NCI-H1105 (cell line): ENCODE data around the gene C20orf202.

ENCODE experiments used
- DNase-seq: peaks from one replicate; lab custom pipeline; 2025; lab: John Stamatoyannopoulos, UW

The C20orf202 gene

DNA sequence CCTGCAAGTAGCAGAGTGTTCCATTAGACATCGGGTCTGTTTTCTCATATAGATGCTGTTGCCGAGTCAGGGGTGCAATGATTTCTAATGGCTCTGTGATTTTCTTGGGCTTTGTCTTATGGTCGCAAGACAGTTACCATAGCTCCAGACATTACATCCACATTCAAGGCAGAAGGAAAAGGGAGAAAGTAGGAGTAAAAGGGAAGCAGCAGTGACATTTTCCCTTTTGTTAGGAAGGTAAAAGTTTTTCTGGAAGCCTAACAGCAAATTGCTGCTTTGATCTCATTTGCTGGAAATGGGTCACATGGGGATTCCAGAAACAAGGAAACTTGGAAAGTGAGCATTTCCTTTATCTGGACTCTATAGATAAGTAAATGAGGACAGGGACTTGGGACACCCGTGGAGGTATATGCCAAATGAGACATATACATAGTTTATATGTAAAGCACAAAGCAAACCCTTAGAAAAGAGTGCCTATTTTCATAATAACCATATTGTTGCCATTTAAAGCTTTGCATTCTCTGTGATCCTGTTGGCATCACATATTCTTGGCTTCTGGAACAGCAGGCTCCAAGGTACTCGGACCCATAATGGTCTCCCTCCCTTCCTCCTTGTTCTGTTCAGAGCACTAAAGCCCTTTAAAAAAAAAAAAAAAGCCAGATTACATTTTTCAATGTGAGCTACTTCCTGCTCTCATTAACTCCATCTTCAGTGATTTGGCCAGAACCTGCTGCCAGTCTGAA is at the start of gene C20orf202:
Gene C20orf202, plus strand, starts transcription at position 693 of the 743 bp plus-strand sequence. CDS start 132 bp downstream, outside the sequence.
- DNase-seq: no peak

GRCh38 chr20:1154226-1154625 is 49.0 kb upstream of the C20orf202 start:
- DNase-seq: no peak

GRCh38 chr20:1154691-1155090 is 48.6 kb upstream of the C20orf202 start:
- no peak for DNase-seq

DNA sequence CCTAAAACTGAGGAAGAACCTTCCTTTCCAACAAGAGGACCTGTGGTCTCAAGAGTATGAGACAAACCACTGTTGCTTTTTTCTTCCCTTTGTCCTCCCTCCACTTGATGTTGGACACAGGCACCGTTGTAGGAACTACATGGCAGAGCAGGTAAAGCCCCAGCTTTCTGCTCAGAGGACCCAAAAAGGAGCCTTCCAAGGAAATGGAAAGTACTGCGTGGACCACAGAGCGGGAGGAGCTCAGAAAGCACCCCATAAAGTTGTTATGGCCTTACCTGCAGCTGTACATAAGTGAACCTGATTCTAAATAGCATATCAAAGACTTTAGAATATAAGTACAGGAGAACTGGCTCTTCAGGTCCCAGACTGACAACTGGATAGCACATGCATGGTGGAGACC is 47.9 kb upstream of the C20orf202 start:
- no peak for DNase-seq

DNA sequence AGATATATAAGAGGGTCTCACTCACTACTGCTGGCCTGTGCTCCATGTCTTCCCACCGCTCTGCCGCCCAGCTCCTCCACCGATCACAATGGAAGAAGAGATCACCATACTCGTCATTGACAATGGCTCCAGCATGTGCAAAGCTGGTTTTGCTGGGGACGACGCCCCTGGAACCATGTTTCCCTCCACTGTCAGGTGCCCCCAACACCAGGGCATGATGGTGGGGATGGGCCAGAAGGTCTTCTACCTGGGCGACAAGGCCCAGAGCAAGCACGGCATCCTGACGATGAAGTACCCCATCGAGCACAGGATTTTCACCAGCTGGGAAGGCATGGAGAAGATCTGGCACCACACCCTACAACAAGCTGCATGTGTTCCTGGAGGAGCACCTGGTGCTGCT is 42.8 kb upstream of the C20orf202 start:
- no peak for DNase-seq

DNA sequence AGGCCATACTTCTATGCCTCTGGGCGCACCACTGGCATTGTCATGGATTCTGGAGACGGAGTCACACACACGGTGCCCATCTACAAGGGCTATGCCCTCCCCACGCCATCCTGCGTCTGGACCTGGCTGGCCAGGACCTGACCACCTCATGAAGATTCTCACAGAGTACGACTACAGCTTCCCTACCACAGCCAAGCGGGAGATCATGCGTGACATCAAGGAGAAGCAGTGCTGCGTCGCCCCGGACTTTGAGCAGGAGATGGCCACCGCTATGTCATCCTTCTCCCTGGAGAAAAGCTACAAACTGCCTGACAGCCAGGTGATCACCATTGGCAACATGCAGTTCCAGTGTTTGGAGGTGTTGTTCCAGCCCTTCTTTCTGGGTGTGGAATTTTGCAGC is 42.3 kb upstream of the C20orf202 start:
- DNase-seq: no peak

- no peak for DNase-seq
These were observed 40.1 kb upstream of the C20orf202 start for GRCh38 chr20:1163105-1163504.

DNA sequence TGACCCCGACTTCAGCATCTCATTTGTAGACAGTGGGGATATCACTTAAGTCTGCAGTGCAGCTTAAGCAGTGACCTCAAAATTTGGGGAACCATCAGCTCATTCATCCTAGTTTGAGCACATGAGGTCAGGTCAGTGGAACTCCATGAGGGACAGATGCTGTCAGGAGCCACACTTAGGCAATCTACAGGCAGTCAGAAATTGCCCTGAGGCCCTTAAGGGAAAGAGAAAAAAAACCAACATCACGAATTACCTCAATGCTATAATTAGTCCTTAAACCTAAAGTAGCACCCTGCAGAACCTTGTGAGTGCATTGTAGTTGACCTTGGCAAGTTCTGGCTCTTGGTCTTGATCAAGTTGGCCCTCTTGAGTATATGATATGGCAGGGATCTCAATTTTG is 39.6 kb upstream of the C20orf202 start:
- no peak for DNase-seq

- no peak for DNase-seq
These were observed 38.4 kb upstream of the C20orf202 start for GRCh38 chr20:1164871-1165270.

DNA sequence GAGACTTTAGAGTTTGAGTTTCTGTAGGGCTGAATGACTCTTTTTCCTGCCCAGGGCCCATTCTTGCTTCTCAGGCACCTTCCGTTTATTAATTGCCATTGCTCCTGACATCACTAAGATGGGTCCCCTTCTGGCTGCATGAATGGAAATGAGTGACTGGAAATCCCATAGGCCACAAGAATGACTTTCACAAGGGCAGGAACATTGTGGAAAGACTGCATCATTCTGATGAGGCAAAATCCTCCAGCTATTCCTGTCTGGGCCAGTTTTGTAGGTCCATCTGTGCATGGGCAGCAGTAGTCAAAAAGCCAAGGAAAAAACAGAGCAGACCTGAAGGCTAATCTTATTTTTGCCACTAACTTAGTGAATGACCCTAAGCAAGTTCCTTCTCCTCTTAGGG is 37.7 kb upstream of the C20orf202 start:
- DNase-seq: no peak

DNA sequence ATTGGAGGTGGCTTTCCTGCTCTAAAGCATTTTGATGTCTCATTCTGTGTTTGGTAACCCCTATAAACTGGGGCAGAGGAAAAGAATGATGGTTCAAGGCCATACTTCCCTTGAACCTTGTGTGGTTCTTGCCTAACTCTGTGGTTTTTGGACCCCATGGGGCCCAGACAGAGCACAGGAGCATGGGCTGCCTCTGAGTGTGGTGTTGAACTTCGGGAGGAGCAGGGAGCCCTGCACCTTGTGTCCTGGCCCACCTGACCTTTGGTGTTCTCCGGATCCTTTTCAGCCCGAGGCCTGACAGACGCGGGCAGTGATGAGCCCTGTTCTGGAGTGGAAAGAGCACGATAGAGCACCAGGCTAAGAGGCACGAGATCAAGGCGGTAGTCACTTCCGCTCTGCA is 37.3 kb upstream of the C20orf202 start:
- no peak for DNase-seq

DNA sequence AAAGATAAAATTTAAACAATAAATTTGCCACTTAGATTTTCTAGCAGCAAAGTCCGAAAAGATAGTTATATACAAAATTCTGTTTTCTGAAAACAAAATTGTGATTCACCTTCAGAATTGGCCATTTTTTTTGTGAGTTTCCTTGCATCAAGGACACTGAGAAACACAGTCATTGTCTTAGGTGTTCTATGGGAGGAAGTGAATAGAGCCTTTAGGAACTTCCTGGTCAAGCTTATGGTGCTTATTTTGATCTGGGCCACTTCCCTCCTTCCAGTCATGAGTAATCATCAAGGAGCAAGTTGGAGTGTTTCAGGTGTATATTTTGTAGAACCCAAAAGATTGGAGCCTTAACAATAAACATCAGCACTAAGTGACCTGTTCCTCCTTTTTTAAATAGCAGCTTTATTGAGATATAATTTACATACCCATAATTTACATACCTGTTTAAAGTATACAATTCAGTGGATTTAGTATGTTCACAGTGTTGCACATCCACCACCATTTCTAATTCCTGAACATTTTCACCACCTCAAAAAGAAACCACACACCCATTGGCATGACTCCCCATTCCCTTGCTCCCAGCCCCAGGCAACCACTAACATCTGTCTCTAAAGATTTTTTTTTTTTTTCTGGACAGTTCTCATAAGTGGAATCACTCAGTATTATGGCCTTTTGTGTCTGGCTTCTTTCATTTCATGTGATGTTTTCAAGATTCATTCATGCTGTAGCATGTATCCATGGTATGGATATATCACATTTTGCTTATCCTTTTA is 36.1 kb upstream of the C20orf202 start:
- no peak for DNase-seq

DNA sequence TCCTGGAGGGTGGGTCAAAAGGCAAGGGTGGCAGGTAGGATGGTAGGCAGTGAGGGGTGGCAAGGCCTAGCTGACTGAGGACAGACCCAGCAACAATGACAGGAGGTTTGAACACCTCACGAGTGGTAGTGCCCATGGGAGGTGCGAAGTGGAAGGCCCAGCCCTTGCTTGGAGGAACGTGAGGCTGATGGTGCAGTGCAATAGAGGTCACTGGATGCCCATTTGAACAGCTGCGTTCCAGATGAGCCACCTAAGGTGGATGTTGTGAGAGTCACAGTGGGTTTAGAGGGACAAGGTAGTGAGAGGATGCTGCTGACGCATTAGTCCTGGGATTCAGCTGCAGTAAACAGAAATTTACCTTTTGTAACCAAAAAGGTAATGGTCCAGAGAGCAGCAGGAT is 34.0 kb upstream of the C20orf202 start:
- no peak for DNase-seq

DNA sequence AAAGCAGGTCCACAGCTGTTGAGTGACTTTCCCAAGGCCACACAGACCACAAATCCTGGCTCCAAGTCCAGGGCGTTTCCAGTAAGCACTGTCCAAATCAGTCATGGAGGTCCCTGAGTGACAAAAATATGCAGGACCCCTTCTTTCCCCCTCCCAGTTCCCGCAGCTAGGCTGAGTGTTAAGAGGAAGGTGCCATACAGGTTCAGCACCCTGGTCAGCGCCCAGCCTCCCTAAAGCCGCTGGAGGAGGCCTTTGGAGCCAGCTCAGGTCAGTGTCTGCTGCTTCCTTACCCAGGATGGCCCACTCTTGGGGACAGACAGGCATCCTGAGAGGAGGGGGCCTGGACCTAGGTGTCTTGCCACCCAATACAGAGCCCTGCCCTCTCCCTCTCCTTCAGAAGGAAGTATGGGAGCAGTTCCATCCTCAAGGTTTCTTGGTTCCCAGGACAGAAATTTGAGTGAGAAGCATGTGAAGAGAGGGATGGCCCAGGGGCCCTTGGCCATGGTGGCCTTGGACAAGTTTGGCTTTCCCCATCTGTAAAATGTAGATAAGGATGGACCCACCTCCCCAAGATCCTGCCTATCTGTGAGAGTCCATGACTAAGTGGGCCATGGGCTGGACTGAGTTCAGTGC is 31.7 kb upstream of the C20orf202 start:
- no peak for DNase-seq

DNA sequence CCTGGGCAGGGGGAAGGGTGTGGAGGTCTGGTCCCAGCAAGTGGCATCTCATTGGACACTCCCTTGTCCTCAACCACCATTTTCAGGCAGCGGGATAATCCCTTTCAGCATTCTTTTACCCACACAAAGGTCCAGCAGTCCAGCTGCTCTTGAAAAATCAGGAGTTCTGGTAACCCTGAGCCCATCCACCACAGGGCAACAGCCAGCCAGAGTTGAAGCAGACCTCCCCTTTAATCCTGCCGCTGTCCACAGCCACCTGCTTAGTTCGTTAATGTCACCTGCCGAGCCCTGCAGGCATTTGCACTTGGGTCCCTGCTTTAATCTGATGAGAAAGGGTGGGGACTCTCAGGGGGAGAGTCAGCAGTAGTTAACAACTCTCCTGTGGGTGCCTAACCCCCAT is 29.6 kb upstream of the C20orf202 start:
- no peak for DNase-seq

DNA sequence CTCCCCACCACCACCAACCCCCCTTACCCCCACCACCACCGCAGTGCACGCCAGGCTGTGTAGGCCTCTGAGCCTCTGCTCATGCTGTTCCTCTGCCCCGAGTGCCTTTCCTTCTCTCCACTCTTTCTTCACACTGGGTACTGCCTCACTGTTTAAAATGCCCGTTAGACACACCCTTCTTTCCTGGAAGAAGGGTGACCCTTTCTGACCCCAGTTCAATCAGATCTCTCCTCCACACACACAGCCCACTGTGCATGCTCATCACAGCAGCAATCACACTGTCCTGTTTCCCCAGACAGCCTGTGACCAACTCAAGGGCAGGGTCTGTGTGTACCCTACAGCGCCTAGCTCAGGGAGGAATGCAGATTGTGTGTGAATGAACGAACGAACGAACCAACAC is 28.5 kb upstream of the C20orf202 start:
- DNase-seq: no peak

- no peak for DNase-seq
These were observed 25.6 kb upstream of the C20orf202 start for GRCh38 chr20:1177680-1178079.

GRCh38 chr20:1178103-1178502 is 25.2 kb upstream of the C20orf202 start:
- no peak for DNase-seq

GRCh38 chr20:1178623-1179022 is 24.6 kb upstream of the C20orf202 start:
- no peak for DNase-seq

GRCh38 chr20:1180949-1181348 is 22.3 kb upstream of the C20orf202 start:
- no peak for DNase-seq

DNA sequence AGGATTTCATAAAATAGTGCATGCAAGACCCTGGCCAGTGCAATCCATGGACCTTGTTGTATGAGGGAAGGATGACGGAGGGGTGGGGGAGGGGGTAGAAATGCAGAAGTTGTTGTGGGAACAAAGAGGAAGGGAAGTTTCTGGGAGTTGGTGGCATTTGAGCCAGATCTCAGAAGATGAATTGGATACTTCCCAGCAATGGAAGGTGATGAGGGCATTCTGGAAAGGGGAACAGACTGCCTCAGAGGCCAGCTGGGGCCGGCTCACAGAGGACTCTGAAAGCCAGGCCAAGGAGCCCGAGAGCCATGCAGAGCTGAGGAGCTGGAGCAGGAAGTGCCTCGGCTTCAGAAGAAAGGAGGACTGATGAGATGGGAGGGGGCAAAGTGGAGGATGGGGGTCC is 21.1 kb upstream of the C20orf202 start:
- no peak for DNase-seq

DNA sequence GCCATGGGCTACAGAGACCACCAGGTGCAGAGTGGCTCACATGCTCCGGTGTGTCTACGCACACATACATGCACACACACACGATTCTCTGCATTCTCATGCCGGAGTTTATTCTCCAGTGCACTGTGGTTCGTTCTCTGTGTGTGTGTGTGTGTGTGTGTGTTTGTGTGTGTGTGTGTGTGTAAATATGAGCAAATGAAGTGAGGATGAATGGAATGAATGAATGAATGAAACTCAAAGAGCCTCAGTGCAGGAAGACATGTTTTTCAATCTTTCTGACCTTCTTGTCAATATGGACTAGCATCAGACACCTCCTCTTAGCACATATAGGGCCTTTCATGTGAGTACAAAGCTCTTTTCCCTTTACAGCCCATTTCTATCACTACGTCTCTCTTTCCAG is 20.1 kb upstream of the C20orf202 start:
- no peak for DNase-seq

GRCh38 chr20:1184260-1184637 is 19.0 kb upstream of the C20orf202 start:
- no peak for DNase-seq
